SU-DHL-6 (cell line): ENCODE measurements around the gene CRY2.
A peak's percentile ranks its signal among the peaks of the same experiment; 100 is the strongest.

Experiments used
- H2AFZ ChIP-seq: fragments of 200-600 bp; sonication (generic); 2 replicates; pipeline ENCODE4 v1.6.1; 2014; ENCODE audit warnings: low read depth, mild to moderate bottlenecking, moderate library complexity, mixed read lengths, antibody characterized with exemption, low read length; ENCODE audit not compliant: severe bottlenecking
- H3F3A ChIP-seq: fragments of 200-600 bp; shearing (Covaris generic); 2 replicates; pipeline ENCODE4 v1.6.0; 2016; ENCODE audit warnings: antibody characterized with exemption, mild to moderate bottlenecking; ENCODE audit not compliant: insufficient read depth
- H3K27ac ChIP-seq: fragments of 200-600 bp; sonication (generic); 2 replicates; pipeline ENCODE4 v1.5.1; 2016; ENCODE audit warnings: low read depth, mild to moderate bottlenecking, low read length, moderate library complexity, mixed read lengths
- H3K27me3 ChIP-seq: fragments of 200-600 bp; sonication (generic), shearing (Covaris generic); 2 replicates; pipeline ENCODE4 v1.6.0; 2014; ENCODE audit warnings: mild to moderate bottlenecking, low read length
- H3K36me3 ChIP-seq: fragments of 200-600 bp; sonication (generic); 2 replicates; pipeline ENCODE4 v1.6.1; 2014; ENCODE audit warnings: mild to moderate bottlenecking, low read length, mixed read lengths
- H3K4me2 ChIP-seq: fragments of 300-600, 200-600 bp; shearing (Covaris generic), sonication (generic); 2 replicates; pipeline ENCODE4 v1.6.0; 2014; ENCODE audit warnings: low read length, low read depth, mild to moderate bottlenecking; ENCODE audit not compliant: poor library complexity, severe bottlenecking
- H3K4me3 ChIP-seq: fragments of 200-600 bp; sonication (generic); 2 replicates; pipeline ENCODE4 v1.5.1; 2014; ENCODE audit warnings: antibody characterized with exemption, low read length, mild to moderate bottlenecking, mixed read lengths; ENCODE audit not compliant: insufficient read depth, poor library complexity, severe bottlenecking
- H3K79me2 ChIP-seq: fragments of 200-600 bp; sonication (generic); 2 replicates; pipeline ENCODE4 v1.6.1; 2014; ENCODE audit warnings: mild to moderate bottlenecking, low read length, moderate library complexity; ENCODE audit not compliant: insufficient read depth
- H3K9ac ChIP-seq: fragments of 200-600 bp; sonication (generic); 2 replicates; pipeline ENCODE4 v1.7.0; 2014; ENCODE audit warnings: mild to moderate bottlenecking, low read length
- H3K9me2 ChIP-seq: fragments of 200-600 bp; sonication (generic); replicated peaks from 2 replicates; pipeline ENCODE4 v1.6.1; 2014; ENCODE audit warnings: low read length; ENCODE audit not compliant: insufficient read depth
- H3K9me3 ChIP-seq: fragments of 200-600 bp; sonication (generic); 2 replicates; pipeline ENCODE4 v1.6.1; 2014; ENCODE audit warnings: low read length, mixed read lengths; ENCODE audit not compliant: insufficient read depth
- H4K20me1 ChIP-seq: fragments of 200-600 bp; sonication (generic); 2 replicates; pipeline ENCODE4 v1.6.1; 2014; ENCODE audit warnings: low read depth, mild to moderate bottlenecking, antibody characterized with exemption, low read length, moderate library complexity, mixed read lengths
- CTCF ChIP-seq: fragments of 200-600 bp; sonication (generic); IDR thresholded peaks from one replicate; pipeline ENCODE4 v1.5.1; 2017; ENCODE audit warnings: antibody characterized with exemption, mild to moderate bottlenecking, low read length, moderate library complexity; ENCODE audit not compliant: insufficient read depth, poor library complexity, severe bottlenecking
- EZH2phosphoT487 ChIP-seq: fragments of 200-600 bp; sonication (generic), shearing (Covaris generic); conservative IDR thresholded peaks from 2 replicates; pipeline ENCODE4 v1.6.1; 2018; ENCODE audit warnings: mild to moderate bottlenecking, antibody characterized with exemption, low read length, moderate library complexity, mixed read lengths

CRY2 gene

GRCh38 chr11:45852018-45852711, 4.9 kb downstream of the CRY2 start:
- peak overlapping the region; percentile 27 for H3K4me2 ChIP-seq
- peaks cover 22% of the 10 kb centered on the region for H3K79me2 ChIP-seq
- H3K9me3 ChIP-seq = no peaks in the 10 kb centered on the region
- H3K9ac ChIP-seq = no peak overlapping the region
- H3K27ac ChIP-seq = no peak overlapping the region
- peaks cover 7% of the 10 kb centered on the region; the same call in 1 of the 2 replicates for H4K20me1 ChIP-seq
- H3K4me3 ChIP-seq = no peak overlapping the region
- TF ChIP-seq CTCF (no peak), EZH2phosphoT487 (no peak)
- H3K36me3 ChIP-seq = no peaks in the 10 kb centered on the region
- no peaks in the 10 kb centered on the region for H3F3A ChIP-seq
- no peak overlapping the region for H2AFZ ChIP-seq
- H3K27me3 ChIP-seq = no peaks in the 10 kb centered on the region
- H3K9me2 ChIP-seq = no peaks in the 10 kb centered on the region

GRCh38 chr11:45852712-45853101, 5.4 kb downstream of the CRY2 start:
- Histone ChIP-seq H3K79me2 (peaks cover 22% of the 10 kb centered on the region), H4K20me1 (peaks cover 7% of the 10 kb centered on the region; the same call in 1 of the 2 replicates), H3K27ac (no peak overlapping the region), H3F3A (no peaks in the 10 kb centered on the region), H3K27me3 (no peaks in the 10 kb centered on the region), H3K4me3 (no peak overlapping the region), H3K36me3 (no peaks in the 10 kb centered on the region), H3K9ac (no peak overlapping the region), H2AFZ (no peak overlapping the region), H3K9me3 (no peaks in the 10 kb centered on the region), H3K9me2 (no peaks in the 10 kb centered on the region), H3K4me2 (peak overlapping the region; percentile 27)
- no peak for TF ChIP-seq EZH2phosphoT487
- TF ChIP-seq CTCF = no peak

GRCh38 chr11:45853332-45854219, 6.3 kb downstream of the CRY2 start:
- peaks cover 7% of the 10 kb centered on the region; the same call in 1 of the 2 replicates for H4K20me1 ChIP-seq
- no peak overlapping the region for H3K9ac ChIP-seq
- peaks cover 22% of the 10 kb centered on the region for H3K79me2 ChIP-seq

More at GRCh38 chr11:45853332-45854219, 6.3 kb downstream of the CRY2 start:
- Histone ChIP-seq H2AFZ (no peak overlapping the region), H3K4me3 (no peak overlapping the region), H3K27me3 (no peaks in the 10 kb centered on the region), H3F3A (no peaks in the 10 kb centered on the region), H3K9me2 (no peaks in the 10 kb centered on the region), H3K9me3 (no peaks in the 10 kb centered on the region), H3K36me3 (no peaks in the 10 kb centered on the region), H3K27ac (no peak overlapping the region), H3K4me2 (no peak overlapping the region)
- no peak for TF ChIP-seq EZH2phosphoT487
- TF ChIP-seq CTCF = no peak
